KG1 (cell line): ENCODE results near the gene LHFPL5.

Source experiments
- DNase-seq: peaks from one replicate; lab custom pipeline; 2025; lab: John Stamatoyannopoulos, UW

LHFPL5 gene

GRCh38 chr6:35804996-35805736, at the start of gene LHFPL5:
Gene LHFPL5 (plus strand): TSS chr6:35805352. CDS start chr6:35805671, 319 bp downstream.
- no peak for DNase-seq

GRCh38 chr6:35757456-35758123, 47.6 kb upstream of the LHFPL5 start:
- no peak for DNase-seq

DNA sequence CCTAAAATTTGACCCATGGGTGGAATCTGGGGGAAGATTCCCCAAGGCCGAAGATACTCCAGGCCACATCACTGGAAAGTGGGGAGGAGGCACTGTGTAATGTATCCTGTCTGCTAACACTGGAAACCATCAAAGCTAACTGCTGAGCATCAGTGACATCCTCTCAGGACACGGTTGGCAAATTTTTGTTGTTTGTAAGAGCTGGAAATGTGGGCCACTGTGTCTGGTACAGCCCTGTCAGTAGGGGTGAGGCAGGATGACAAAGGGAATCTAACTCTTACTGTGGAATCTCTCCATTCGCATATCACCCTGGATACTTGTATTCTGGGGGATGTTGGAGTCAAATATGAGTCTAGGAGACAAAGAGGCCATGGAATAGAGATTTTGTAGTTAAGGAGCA, 45.7 kb upstream of the LHFPL5 start:
- DNase-seq = no peak

GRCh38 chr6:35765739-35766138, 39.4 kb upstream of the LHFPL5 start:
- DNase-seq = no peak

DNA sequence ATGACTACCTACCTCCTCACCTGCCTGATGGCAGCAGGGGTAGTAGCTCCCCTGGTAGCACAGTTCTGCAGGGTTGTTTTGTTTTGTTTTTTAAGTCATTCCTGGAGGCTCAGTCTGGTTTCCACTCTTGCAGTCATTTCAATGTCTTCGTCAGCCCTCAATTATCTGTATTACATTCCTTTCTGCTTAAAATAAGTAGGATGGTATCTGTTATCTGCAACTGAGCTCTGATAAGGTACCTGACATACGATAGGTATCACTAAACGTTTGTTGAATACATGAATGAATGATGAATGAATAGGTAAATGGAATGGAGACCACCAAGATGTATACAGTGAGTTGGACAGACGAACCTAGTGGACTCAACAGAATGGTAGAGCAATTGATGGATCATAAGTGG, 35.9 kb upstream of the LHFPL5 start:
- DNase-seq = no peak

DNA sequence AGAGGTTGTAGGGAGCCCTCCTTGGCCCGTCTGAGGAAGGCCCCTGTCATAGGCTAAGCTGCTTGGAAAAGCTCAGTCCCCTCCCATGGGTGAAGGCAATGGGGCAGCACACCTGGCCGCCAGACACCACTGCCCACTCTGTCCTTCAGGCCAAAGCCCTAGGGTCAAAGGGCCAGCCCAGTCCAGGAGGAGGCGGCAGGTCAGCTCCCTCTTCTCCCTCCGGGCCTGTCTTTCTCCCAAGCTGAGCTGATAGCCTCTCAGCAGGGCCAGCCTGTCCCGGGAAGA, 33.9 kb upstream of the LHFPL5 start:
- DNase-seq = no peak

DNA sequence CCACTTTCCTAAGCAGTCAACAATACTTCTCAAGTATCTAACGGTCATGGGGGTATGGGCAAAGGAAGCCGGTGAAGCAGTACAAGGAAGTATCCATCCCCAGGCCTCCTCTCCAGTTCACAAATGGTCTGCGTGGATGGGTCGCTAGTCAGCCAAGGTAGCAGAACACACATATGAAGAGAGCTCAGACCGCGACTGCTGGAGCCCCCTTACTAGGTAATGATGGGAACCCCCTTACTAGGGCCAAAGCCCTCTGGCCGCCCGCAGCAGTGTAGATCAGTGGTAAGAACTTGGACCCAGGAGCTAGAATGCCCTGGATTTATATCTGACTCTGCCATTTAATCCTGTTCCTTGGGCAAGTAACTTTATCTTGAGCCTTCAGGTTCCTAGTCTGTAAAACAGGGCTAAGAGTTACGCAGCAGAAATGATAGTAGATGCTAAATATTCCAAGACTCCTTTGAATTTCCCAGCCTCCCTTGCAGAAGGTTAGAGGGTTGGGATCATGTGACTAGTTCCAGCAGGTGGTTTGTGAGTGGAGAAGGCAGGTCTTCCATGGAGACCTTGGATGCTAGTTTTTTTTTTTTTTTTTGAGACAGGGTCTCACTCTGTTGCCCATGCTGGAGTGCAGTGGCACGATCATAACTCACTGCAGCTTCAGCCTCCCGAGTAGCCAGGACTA, 30.9 kb upstream of the LHFPL5 start:
- no peak for DNase-seq

DNA sequence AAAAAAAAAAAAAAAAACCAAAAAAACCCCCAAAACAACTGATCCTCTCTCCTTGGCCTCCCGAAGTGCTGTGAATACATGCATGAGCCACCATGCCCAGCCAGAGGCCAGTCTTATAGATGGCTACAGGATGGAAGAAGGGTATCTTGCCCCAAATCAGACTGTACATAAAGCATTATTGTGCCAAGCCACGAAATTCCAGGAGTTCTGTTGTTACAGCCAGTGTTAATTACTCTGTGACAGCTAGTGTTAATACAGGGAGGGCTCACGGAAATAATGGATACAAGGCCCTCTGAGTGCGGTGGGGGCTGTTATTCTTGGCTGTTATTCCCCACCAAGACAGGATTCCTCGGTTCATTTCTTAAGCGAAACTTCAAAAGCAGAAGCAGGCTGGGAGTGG, 30.1 kb upstream of the LHFPL5 start:
- DNase-seq = no peak

DNA sequence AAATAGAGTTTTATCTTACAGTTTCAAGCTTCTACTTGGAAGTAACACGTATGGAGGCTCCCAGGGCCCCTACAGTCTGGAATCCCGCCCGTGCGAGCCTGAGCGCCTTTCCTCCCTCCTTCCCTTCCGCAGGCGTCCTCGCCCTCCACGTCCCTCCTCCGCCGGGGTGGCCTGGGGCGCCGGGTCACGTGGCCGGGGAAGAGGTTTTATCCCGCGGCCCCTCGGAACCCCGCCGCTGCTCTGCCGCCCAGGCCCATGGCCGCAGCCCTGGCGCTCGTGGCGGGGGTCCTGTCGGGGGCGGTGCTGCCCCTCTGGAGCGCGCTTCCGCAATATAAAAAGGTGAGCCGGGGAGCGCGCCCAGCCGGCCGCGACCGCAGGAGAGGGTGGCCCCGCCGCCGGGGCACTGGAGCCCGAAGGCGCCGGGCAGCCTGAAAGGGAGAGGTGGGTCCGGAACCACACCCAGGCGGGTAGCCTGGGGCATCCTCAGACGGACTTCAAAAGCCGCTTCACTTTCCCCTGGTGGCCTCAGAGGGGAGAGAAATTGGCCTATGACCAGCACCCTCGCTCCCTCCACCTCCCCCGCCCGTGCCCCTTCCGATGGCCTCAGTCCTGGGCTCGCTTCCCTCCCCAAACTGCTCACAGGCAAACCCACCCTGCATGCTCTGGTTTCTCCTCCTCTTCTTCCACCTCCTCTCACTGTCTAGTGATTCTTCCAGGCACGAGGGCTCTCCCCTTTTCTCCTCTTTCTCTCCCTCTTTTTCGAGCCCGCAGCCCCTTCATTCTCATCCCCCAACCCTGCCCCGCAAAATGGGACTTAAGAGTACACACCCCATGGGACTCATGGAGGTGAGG, 28.6 kb upstream of the LHFPL5 start, which contains the start of gene CLPSL2:
Gene CLPSL2, plus strand, starts transcription at position 235 of the 852 bp plus-strand sequence. Its CDS starts 21 bp downstream, at position 256.
- DNase-seq = no peak

DNA sequence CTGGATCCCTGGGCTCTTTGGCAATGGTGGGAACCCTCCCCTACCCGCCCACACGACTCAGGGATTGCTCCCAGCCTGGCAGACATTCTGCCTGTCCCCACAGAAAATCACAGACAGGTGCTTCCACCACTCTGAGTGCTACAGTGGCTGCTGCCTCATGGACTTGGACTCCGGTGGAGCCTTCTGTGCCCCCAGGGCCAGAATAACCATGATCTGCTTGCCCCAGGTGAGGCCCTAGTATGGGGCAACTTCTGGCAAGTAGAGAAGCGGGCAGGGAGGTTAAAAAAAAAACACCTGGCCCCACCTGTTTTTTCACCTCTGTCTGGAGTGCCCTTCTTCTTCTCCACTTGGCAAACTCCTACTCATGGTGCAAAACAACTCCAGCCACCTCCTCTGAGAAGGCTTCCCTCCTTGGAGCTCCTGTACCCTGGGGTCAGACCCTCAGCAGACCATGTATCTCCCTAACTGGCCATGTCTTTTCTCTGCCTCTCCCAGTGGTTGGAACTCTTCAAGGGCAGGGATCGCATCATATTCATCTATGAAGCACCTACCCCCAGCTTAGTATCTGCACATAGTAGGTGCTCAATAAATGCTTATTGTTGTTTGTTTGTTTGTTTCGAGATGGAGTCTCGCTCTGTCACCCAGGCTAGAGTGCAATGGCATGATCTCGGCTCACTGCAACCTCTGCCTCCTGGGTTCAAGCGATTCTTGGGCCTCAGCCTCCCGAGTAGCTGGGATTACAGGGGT, 27.6 kb upstream of the LHFPL5 start:
- DNase-seq = no peak

DNA sequence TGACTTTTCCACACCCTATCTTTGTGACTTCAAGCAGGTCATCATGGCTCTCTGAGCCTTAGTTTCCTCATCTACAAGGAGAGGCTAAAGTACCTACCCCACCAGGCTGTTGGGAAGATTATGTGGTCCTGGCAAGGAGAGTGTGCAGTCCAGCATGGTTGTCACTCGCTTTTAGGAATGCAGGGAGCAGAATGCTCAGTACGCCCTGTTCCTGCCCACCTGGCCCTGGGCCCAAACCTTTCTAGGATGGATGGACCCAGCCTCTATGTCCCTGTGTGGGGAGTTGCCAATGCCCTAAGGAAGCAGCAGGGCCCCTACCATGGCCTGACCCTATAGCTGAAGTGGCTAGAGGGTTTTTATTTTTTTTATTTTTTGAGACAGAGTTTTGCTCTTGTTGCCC, 26.7 kb upstream of the LHFPL5 start:
- no peak for DNase-seq

DNA sequence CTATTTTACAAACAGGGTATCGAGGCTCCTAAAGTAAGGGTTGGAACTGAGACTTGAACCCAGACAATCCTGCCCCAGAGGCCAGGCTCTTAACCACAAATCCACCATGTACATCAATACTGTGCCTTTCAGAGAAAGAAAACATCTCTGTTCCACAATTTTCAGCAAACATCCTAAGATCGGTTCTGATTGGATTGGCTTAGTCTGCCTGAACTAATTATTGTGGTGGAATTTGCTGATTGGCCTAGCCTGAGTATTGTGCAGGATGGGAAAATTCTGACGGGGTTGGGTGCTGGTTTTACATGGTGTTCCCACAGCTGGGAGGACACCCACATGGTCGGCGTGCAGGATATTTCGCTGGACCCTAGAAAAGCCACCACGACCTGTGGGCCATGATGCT, 24.4 kb upstream of the LHFPL5 start, which contains the start of gene CLPSL1:
Gene CLPSL1, plus strand, starts transcription at position 301 of the 400 bp plus-strand sequence. Its CDS starts 92 bp downstream, at position 393.
- DNase-seq = no peak

- no peak for DNase-seq
These were observed 23.9 kb upstream of the LHFPL5 start for GRCh38 chr6:35781290-35781689.

DNA sequence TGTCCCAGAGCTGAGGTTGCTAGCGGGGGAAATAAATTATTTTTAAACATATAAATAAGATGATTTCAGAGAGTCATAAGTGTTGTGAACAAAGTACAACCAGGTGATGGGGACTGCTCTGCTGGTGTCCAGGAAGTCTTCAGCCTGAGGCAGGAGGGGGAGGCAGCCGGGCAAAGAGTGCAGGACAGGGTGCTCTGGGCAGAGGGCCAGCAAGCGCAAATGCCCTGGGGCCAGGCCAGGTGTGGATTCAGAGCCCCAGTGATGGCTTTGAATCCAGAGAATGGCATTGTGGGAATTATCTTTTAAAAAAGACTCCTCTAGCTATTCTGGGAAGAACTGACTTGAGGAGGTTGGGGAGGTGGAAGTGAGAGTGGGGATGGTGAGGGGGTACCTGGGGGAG, 22.7 kb upstream of the LHFPL5 start:
- DNase-seq = no peak

- no peak for DNase-seq
These were observed 21.0 kb upstream of the LHFPL5 start for GRCh38 chr6:35784200-35784599.

DNA sequence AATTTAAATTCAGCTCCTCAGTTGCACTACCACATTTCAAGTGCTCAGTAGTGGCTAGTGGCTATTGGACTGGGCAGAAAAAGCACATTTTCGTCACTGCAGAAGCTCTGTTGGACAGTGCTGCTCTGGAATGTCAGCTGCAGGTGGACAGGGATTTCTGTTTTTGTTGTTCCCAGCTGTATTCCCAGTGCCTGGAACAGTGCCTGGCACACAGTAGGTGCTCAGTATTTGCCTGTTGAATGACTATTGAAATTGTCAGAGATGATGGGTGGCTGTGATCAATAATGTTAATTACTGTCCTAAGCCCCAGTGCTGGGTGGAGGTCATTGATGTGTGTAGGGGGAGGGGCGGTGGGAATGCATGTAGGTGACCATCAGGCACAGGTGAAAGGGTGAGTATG, 18.9 kb upstream of the LHFPL5 start:
- DNase-seq = no peak

GRCh38 chr6:35786810-35787209, 18.3 kb upstream of the LHFPL5 start:
- no peak for DNase-seq

DNA sequence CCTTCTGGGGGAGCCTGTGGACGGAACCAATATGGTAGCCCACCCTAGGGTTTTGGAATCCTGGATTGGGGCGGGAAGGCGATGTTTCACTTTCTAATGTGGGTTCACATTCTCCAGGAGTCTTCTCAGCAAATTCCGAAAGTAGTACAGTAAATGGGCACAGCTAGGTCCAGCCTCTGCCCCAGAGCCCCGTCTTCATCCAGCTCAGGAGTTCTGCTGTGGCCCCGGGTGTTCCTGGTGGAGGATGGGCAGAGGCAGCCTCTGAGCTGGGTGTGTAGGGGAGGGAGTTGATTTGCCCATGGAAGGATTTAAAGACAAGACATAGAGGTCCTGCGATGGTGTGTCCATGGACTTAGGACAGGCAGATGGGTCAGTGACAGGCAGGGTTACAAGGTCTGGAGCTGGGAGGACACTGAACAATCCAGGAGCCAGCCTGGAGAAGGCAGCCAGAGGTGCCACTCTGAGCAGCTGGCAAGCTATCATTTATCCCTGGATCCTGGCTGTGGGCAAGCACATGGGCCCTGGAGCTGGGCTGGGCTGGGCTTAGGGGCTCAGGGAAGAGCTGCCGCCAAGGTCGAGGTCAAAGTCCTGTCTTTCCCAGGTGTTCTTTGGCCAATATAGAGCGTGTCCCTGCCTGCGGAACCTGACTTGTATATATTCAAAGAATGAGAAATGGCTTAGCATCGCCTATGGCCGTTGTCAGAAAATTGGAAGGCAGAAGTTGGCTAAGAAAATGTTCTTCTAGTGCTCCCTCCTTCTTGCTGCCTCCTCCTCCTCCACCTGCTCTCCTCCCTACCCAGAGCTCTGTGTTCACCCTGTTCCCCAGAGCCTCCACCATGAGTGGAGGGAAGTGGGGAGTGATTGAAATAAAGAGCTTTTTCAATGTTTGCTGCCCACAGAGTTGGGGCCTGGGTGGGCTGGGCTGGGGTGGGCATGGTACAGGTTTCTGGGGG, 17.6 kb upstream of the LHFPL5 start:
- DNase-seq = no peak

DNA sequence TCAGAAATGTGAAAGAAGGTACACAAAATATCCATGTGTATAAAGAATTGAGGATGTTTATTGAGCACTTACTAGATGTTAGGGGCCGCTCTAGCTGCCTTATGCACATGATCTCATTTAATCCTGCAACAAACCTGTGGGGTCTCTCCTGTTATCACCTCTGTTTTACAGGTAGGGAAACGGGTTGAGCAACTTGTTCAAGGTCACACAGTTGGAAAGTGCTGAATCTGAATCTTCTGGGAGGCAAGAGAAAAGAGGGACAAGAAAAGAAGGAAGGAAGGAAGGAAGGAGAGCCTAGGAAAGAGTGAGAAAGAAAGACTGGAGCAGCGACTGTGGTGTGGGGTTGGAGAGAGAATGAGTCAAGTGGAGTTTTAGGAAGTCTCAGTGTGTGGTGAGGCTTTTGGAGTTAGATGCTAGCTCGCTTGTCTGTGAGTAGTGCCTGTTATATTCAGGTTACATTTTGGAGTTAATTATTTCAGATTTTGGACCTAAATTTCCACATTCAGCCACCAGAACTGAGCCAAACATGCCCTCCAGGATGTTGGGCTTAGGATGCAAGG, 16.6 kb upstream of the LHFPL5 start:
- DNase-seq = no peak

DNA sequence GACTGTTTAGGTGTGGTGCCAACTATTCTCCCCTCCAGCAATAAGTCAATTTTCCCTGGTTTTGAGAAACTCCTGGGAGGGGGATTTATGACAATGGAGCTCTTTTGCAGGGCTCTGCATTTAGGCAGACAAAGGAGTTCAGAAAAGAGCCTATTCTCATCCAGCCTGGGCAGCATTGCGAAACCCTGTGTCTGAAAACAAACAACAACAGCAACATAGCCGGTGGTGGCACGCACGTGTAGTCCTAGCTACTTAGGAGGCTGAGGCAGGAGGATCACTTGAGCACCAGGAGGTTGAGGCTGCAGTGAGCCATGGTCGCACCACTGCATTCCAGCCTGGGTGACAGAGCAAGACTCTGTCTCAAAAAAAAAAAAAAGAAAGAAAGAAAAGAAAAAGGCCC, 14.5 kb upstream of the LHFPL5 start:
- no peak for DNase-seq
